Vagina (tissue), 2 donors: ENCODE data around the gene SLC25A21. TPM values are rescaled to one million over a fixed set of nuclear protein-coding genes. Genes with fewer than 3 reads are reported as not detected.

Experiments
- DNase-seq, 2 donors: peaks; one replicate each; pipeline ENCODE4 v3.0.0-alpha.2; 2017; ENCODE audit errors: extremely low spot score in 2 of 2
- H3K27ac ChIP-seq: fragments of 200-600 bp; sonication (generic); one replicate; pipeline ENCODE4 v1.5.1; 2019
- H3K27me3 ChIP-seq: fragments of 200-600 bp; sonication (generic); one replicate; pipeline ENCODE4 v1.5.1; 2019
- H3K36me3 ChIP-seq, 2 donors: fragments of 200-600 bp; sonication (generic); one replicate each; pipeline ENCODE4 v1.5.1; 2017 to 2019
- H3K4me1 ChIP-seq: fragments of 200-600 bp; sonication (generic); one replicate; pipeline ENCODE4 v1.5.1; 2019
- H3K4me3 ChIP-seq, 2 donors: fragments of 200-600 bp; sonication (generic); 1 replicate in 1 of 2; 2 replicates in 1 of 2; pipeline ENCODE4 v1.5.1; 2016 to 2019
- H3K9me3 ChIP-seq: fragments of 200-600 bp; sonication (generic); one replicate; pipeline ENCODE4 v1.5.1; 2019
- POLR2A ChIP-seq, 2 donors: fragments of 450-650 bp; IDR thresholded peaks; one replicate each; pipeline ENCODE4 v1.6.1; 2017; ENCODE audit warnings: antibody characterized with exemption in 2 of 2, mild to moderate bottlenecking in 2 of 2, moderate library complexity in 2 of 2
- POLR2AphosphoS5 ChIP-seq, 2 donors: sonication (generic); formaldehyde crosslinking; IDR thresholded peaks; one replicate each; pipeline ENCODE4 v1.9.0; 2017; ENCODE audit warnings: antibody characterized with exemption in 2 of 2, mild to moderate bottlenecking in 2 of 2, low read depth in 1 of 2; ENCODE audit not compliant: insufficient read depth in 1 of 2
- intact Hi-C: fragments of 100-400 bp; cut with DNase I; formaldehyde crosslinking; loops from one replicate; pipeline ENCODE4 v1.15.1; 2023
- total RNA-seq: library from RNA; depleted of rRNA; stranded (reverse); fragments of >200 nt; gene quantifications from one replicate; pipeline ENCODE4 v1.2.3, GENCODE V29; 2016
- TF ChIP-seq, protein P1 (sequence below), 3 experiments: fragments of 450-650 bp in 2 of 3; fragments of 200-600 bp in 1 of 3; sonication (generic) in 1 of 3; IDR thresholded peaks; one replicate each; pipeline ENCODE4 v1.5.1; 2017 to 2019; ENCODE audit warnings: antibody characterized with exemption in 3 of 3, mild to moderate bottlenecking in 2 of 3, moderate library complexity in 2 of 3

The SLC25A21 gene
- total RNA-seq, 1 donor from 2014 or later = 0.49 TPM

- H3K4me1 ChIP-seq = no peaks in the 10 kb centered on the region
- no peak overlapping the region for H3K27ac ChIP-seq
- no peaks in the 10 kb centered on the region for H3K9me3 ChIP-seq
- no peaks in the 10 kb centered on the region for H3K36me3 ChIP-seq
- TF ChIP-seq, protein P1, sequence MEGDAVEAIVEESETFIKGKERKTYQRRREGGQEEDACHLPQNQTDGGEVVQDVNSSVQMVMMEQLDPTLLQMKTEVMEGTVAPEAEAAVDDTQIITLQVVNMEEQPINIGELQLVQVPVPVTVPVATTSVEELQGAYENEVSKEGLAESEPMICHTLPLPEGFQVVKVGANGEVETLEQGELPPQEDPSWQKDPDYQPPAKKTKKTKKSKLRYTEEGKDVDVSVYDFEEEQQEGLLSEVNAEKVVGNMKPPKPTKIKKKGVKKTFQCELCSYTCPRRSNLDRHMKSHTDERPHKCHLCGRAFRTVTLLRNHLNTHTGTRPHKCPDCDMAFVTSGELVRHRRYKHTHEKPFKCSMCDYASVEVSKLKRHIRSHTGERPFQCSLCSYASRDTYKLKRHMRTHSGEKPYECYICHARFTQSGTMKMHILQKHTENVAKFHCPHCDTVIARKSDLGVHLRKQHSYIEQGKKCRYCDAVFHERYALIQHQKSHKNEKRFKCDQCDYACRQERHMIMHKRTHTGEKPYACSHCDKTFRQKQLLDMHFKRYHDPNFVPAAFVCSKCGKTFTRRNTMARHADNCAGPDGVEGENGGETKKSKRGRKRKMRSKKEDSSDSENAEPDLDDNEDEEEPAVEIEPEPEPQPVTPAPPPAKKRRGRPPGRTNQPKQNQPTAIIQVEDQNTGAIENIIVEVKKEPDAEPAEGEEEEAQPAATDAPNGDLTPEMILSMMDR (IDR thresholded peaks at IDR 0.05) = no peak
- TF ChIP-seq POLR2A (IDR thresholded peaks at IDR 0.05) (no peak), POLR2AphosphoS5 (IDR thresholded peaks at IDR 0.05; ENCODE audit: insufficient read depth in 1 of 2, low read depth in 1 of 2) (no peak)
- H3K4me3 ChIP-seq = no peak overlapping the region
- H3K27me3 ChIP-seq = no peaks in the 10 kb centered on the region
- no peak for DNase-seq
- intact Hi-C loops = no loop called here
Observed at GRCh38 chr14:36928432-36928831, 244.0 kb downstream of the SLC25A21 start.

- Histone ChIP-seq H3K27me3 (no peaks in the 10 kb centered on the region), H3K9me3 (no peaks in the 10 kb centered on the region), H3K36me3 (no peaks in the 10 kb centered on the region), H3K27ac (no peak overlapping the region), H3K4me1 (no peaks in the 10 kb centered on the region), H3K4me3 (no peak overlapping the region)
- intact Hi-C loops = no loop called here
- TF ChIP-seq, protein P1 (IDR thresholded peaks at IDR 0.05) = no peak
- TF ChIP-seq POLR2A (IDR thresholded peaks at IDR 0.05) = no peak
- no peak for TF ChIP-seq POLR2AphosphoS5 (IDR thresholded peaks at IDR 0.05; ENCODE audit: insufficient read depth in 1 of 2, low read depth in 1 of 2)
- DNase-seq = no peak
Observed at GRCh38 chr14:36925094-36925493, 247.3 kb downstream of the SLC25A21 start.

- H3K4me3 ChIP-seq = no peak overlapping the region
- TF ChIP-seq POLR2A (IDR thresholded peaks at IDR 0.05) (no peak), POLR2AphosphoS5 (IDR thresholded peaks at IDR 0.05; ENCODE audit: insufficient read depth in 1 of 2, low read depth in 1 of 2) (no peak)
- TF ChIP-seq, protein P1 (IDR thresholded peaks at IDR 0.05) = no peak
- no peaks in the 10 kb centered on the region for H3K27me3 ChIP-seq
- no peaks in the 10 kb centered on the region for H3K36me3 ChIP-seq
- H3K4me1 ChIP-seq = no peaks in the 10 kb centered on the region
- no peaks in the 10 kb centered on the region for H3K9me3 ChIP-seq
- H3K27ac ChIP-seq = no peak overlapping the region
- intact Hi-C loops = no loop called here
- no peak for DNase-seq
Observed at GRCh38 chr14:36916668-36917067, 255.7 kb downstream of the SLC25A21 start.

DNA sequence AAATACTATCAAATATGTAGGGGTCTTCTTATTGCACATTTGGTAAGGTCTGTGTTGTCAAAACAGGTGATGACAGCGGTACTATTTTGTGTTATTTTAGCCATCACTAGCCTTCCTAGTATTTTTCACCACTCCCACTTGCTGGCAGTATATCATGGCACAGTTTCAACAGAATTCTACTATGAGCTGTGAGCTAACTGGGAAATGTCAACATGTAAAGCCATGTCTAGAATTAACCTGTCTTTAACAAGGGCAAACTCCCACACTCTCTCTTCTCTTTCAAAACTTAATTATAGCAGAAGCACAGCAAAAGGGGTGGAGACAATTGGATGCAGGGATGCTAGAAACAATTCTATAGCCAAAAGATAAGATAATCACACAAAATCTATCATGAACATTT is 257.3 kb downstream of the SLC25A21 start:
- Histone ChIP-seq H3K27me3 (no peaks in the 10 kb centered on the region), H3K4me3 (no peak overlapping the region), H3K9me3 (no peaks in the 10 kb centered on the region), H3K36me3 (no peaks in the 10 kb centered on the region), H3K27ac (no peak overlapping the region), H3K4me1 (no peaks in the 10 kb centered on the region)
- intact Hi-C loops = no loop called here
- no peak for DNase-seq
- TF ChIP-seq POLR2A (IDR thresholded peaks at IDR 0.05) (no peak), POLR2AphosphoS5 (IDR thresholded peaks at IDR 0.05; ENCODE audit: insufficient read depth in 1 of 2, low read depth in 1 of 2) (no peak)
- TF ChIP-seq, protein P1 (IDR thresholded peaks at IDR 0.05) = no peak

DNA sequence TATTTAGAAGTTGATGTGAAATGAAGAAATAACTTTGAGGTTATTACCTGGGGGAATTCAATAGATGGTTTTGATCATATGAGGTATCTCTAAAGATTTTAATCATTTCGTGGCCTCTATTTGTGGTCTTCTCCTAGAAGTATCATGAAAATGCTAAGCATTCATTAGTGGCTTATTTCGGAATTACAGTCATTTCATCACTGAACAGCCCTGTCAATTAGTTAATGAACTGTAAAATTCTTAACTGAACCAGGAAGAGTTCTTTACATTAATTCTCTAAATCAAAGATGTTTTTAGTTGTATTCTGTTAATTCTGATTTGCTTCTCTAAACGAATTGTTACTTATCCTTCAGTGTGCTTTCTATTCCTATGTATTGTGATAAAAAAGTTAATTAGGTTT is 261.8 kb downstream of the SLC25A21 start:
- no peaks in the 10 kb centered on the region for H3K27me3 ChIP-seq
- no peak overlapping the region for H3K27ac ChIP-seq
- TF ChIP-seq POLR2AphosphoS5 (IDR thresholded peaks at IDR 0.05; ENCODE audit: insufficient read depth in 1 of 2, low read depth in 1 of 2) (no peak), POLR2A (IDR thresholded peaks at IDR 0.05) (no peak)
- TF ChIP-seq, protein P1 (IDR thresholded peaks at IDR 0.05) = no peak
- DNase-seq = no peak
- H3K9me3 ChIP-seq = no peaks in the 10 kb centered on the region
- no peaks in the 10 kb centered on the region for H3K36me3 ChIP-seq
- intact Hi-C loops = no loop called here
- H3K4me3 ChIP-seq = no peak overlapping the region
- H3K4me1 ChIP-seq = no peaks in the 10 kb centered on the region
